Testis (tissue), 3 donors: ENCODE results near the gene TM6SF1. TPM values are rescaled to one million over a fixed set of nuclear protein-coding genes. Genes with fewer than 3 reads are reported as not detected.

Experiments
- DNase-seq: peaks from one replicate; pipeline ENCODE4 v3.0.0-alpha.2; 2019
- H3K27ac ChIP-seq, 2 donors: fragments of 200-600 bp; sonication (generic); one replicate each; pipeline ENCODE4 v1.5.1; 2019
- H3K27me3 ChIP-seq: fragments of 200-600 bp; sonication (generic); one replicate; pipeline ENCODE4 v1.5.1; 2019
- H3K36me3 ChIP-seq: fragments of 200-600 bp; sonication (generic); one replicate; pipeline ENCODE4 v1.5.1; 2017; ENCODE audit warnings: low read depth; ENCODE audit errors: missing control alignments
- H3K4me1 ChIP-seq: fragments of 200-600 bp; sonication (generic); one replicate; pipeline ENCODE4 v1.5.1; 2019
- H3K4me3 ChIP-seq, 2 donors: fragments of 200-600 bp; sonication (generic); one replicate each; pipeline ENCODE4 v1.5.1; 2017 to 2019
- H3K9me3 ChIP-seq: fragments of 200-600 bp; sonication (generic); one replicate; pipeline ENCODE4 v1.5.1; 2017
- CTCF ChIP-seq, 3 experiments: fragments of 450-650 bp in 2 of 3; fragments of 200-600 bp in 1 of 3; sonication (generic) in 1 of 3; IDR thresholded peaks; one replicate each; pipeline ENCODE4 v1.5.1; 2016 to 2019; ENCODE audit warnings: antibody characterized with exemption in 3 of 3, mild to moderate bottlenecking in 2 of 3, moderate library complexity in 1 of 3
- POLR2A ChIP-seq: fragments of 450-650 bp; IDR thresholded peaks from one replicate; pipeline ENCODE4 v1.6.1; 2017; ENCODE audit warnings: antibody characterized with exemption, mild to moderate bottlenecking, moderate library complexity
- WGBS, 2 donors: methylation state at CpG; one replicate each; pipeline ENCODE4 v1.1.5; 2018; 5-methylcytosine and 5-hydroxymethylcytosine counted together
- intact Hi-C: fragments of 100-400 bp; cut with DNase I; formaldehyde crosslinking; loops from one replicate; pipeline ENCODE4 v1.15.1; 2023; ENCODE audit warnings: low total_unique reads
- polyA plus RNA-seq: library from polyadenylated mRNA; stranded (reverse); fragments of 350-450 nt; fragmentation: Illumina TruSeq; extraction: RNeasy Lipid Tissue Mini Kit (QIAGEN cat#74804); gene quantifications from one replicate; pipeline ENCODE4 v1.2.3, GENCODE V29; 2014; ENCODE audit warnings: low read depth, low replicate concordance; ENCODE audit not compliant: insufficient read depth
- total RNA-seq, 2 donors: library from RNA; depleted of rRNA; stranded (reverse); fragments of >200 nt; gene quantifications; one replicate each; pipeline ENCODE4 v1.2.3, GENCODE V29; 2016

Gene TM6SF1
- total and polyA plus RNA-seq, 3 donors from 2014 or later, result 3.0 to 9.7 (median 5.0) TPM

- intact Hi-C loops, result no loop called here
- H3K4me1 ChIP-seq, result no peaks in the 10 kb centered on the region
- H3K27me3 ChIP-seq, result no peaks in the 10 kb centered on the region
- DNase-seq, result no peak
- H3K36me3 ChIP-seq, result no peaks in the 10 kb centered on the region
- TF ChIP-seq CTCF (IDR thresholded peaks at IDR 0.05), result no peak
- TF ChIP-seq POLR2A, result no peak
- H3K27ac ChIP-seq, result no peak overlapping the region
- H3K4me3 ChIP-seq, result no peak overlapping the region
- H3K9me3 ChIP-seq, result no peaks in the 10 kb centered on the region
Observed at GRCh38 chr15:83098079-83098478, 9.4 kb upstream of the TM6SF1 start.

- Histone ChIP-seq H3K4me3 (no peak overlapping the region), H3K4me1 (no peaks in the 10 kb centered on the region), H3K36me3 (no peaks in the 10 kb centered on the region), H3K9me3 (no peaks in the 10 kb centered on the region), H3K27ac (no peak overlapping the region), H3K27me3 (no peaks in the 10 kb centered on the region)
- intact Hi-C loops, result no loop called here
- WGBS, 2 donors, result 79 to 86% methylated on average over 2 of the region's 2 CpGs
- TF ChIP-seq CTCF (IDR thresholded peaks at IDR 0.05), result no peak
- no peak for TF ChIP-seq POLR2A
- no peak for DNase-seq
Observed at GRCh38 chr15:83099290-83099689, 8.2 kb upstream of the TM6SF1 start.

GRCh38 chr15:83100097-83100646 lies 7.3 kb upstream of the TM6SF1 start:
- H3K27ac ChIP-seq, result no peak overlapping the region

GRCh38 chr15:83102346-83102745 lies 5.1 kb upstream of the TM6SF1 start:
- WGBS, 2 donors, result 32 to 58% methylated on average over 2 of the region's 2 CpGs
- Histone ChIP-seq H3K4me3 (no peak overlapping the region), H3K4me1 (no peaks in the 10 kb centered on the region), H3K27ac (no peak overlapping the region), H3K27me3 (no peaks in the 10 kb centered on the region), H3K9me3 (no peaks in the 10 kb centered on the region), H3K36me3 (no peaks in the 10 kb centered on the region)
- intact Hi-C loops, result no loop called here
- no peak for DNase-seq
- TF ChIP-seq CTCF (IDR thresholded peaks at IDR 0.05) (no peak), POLR2A (no peak)

More at GRCh38 chr15:83100097-83100646, 7.3 kb upstream of the TM6SF1 start:
- no peak overlapping the region for H3K4me3 ChIP-seq
- intact Hi-C loops, result no loop called here
- H3K36me3 ChIP-seq, result no peaks in the 10 kb centered on the region
- no peaks in the 10 kb centered on the region for H3K4me1 ChIP-seq
- no peaks in the 10 kb centered on the region for H3K9me3 ChIP-seq
- H3K27me3 ChIP-seq, result no peaks in the 10 kb centered on the region
- TF ChIP-seq CTCF (IDR thresholded peaks at IDR 0.05) (no peak), POLR2A (no peak)
- 55 to 81% methylated on average over 2 of the region's 2 CpGs for WGBS, 2 donors
- no peak for DNase-seq

GRCh38 chr15:83104141-83104540 lies 3.3 kb upstream of the TM6SF1 start:
- Histone ChIP-seq H3K9me3 (no peaks in the 10 kb centered on the region), H3K4me1 (no peaks in the 10 kb centered on the region), H3K4me3 (no peak overlapping the region), H3K36me3 (no peaks in the 10 kb centered on the region), H3K27me3 (no peaks in the 10 kb centered on the region), H3K27ac (no peak overlapping the region)
- intact Hi-C loops, result no loop called here
- 95 to 97% methylated on average over 4 of the region's 4 CpGs for WGBS, 2 donors
- DNase-seq, result no peak
- no peak for TF ChIP-seq CTCF (IDR thresholded peaks at IDR 0.05)
- no peak for TF ChIP-seq POLR2A
